GM18907 (cell line): ENCODE data around the gene DYNC1I1.

Experiments
- ATAC-seq: cut with Tn5 transposase; IDR thresholded peaks from one replicate; pipeline ENCODE4 v1.9.1; 2021; ENCODE audit warnings: mild to moderate bottlenecking, moderate library complexity; ENCODE audit not compliant: unreplicated experiment

The DYNC1I1 gene

DNA sequence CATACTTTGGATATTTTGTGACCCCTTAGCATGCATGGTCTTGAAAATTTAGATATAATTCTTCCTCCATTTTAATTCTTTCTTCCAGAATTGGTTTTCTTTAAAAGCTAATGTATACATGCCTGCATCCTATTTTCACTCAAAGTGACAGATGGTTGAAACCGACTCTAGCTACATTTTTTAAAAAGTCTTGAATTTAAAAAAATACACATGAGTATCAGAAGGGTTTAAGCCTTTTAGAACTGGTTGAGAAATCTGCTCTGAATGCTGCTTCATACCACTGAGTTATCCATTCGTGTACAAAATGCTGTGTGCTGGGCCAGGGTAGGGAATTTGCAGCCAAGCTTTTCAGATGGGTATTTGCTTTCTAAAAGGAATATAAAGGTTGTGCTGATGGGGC lies 16.5 kb downstream of the DYNC1I1 start:
- ATAC-seq, result no peak

GRCh38 chr7:95793658-95794057 lies 21.3 kb downstream of the DYNC1I1 start:
- ATAC-seq, result no peak

GRCh38 chr7:95794917-95795515 lies 22.7 kb downstream of the DYNC1I1 start:
- ATAC-seq, result no peak

GRCh38 chr7:95796617-95797016 lies 24.3 kb downstream of the DYNC1I1 start:
- no peak for ATAC-seq

DNA sequence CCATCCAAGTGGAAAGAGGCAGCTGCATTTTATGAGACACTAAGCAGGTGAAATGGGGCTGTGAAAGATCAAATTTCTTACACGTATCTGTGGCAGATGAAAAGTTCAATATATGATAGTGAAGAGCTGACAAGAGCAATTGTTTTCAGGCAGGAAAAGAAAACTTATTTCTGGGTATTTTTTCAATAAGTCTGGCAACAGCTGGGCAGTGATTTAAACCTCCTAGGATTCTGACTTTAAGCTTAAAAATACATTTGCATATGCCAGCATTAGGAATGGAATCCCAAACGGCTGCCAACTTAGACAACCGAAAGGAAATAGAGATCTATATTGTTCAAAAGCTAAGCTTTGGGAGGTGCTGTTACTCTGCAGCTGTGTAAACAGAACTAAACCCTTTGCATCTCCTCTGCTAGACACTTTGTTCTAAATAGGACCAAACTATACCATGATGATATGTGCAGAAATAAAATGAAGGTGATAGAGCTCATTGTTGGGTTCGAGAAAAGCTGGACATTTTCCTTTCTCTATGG lies 26.1 kb downstream of the DYNC1I1 start:
- no peak for ATAC-seq

DNA sequence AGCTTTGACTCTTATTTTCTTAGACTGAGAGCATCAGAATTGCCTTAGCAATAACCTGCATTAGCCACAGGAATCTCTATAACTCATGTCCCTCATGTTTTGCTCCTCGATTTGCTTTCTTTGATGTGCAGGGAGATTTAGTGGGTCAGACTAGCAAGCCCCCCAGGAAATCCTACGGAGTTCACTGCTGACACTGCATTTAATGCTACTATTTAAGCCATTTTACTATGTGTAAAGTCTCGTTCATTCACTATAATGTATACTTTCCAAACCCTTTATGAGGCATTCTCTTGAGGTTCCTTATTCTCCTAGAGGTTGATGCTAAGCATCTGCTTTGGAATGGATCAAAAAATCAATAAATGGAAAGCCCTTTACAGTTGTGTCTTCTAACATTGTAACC lies 28.4 kb downstream of the DYNC1I1 start:
- ATAC-seq, result no peak

DNA sequence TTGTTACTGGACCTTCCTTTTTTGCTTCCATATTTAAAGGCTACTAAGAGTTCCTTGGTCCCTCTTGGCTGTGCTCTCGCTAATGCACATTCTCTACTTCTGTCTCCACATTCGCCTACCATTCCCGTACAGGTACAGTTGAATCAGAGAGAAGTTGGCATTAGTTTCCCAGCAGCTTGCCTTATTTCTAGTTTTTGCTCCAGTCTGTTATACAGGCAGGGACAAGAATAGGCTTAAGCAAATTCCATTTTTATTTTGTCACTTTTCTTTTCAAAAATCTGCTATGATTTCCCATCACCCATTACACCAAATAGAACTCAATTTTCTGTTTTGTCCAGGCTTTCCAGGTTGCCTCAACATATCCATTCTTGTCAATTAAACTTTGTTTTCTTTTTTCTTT lies 29.9 kb downstream of the DYNC1I1 start:
- no peak for ATAC-seq

GRCh38 chr7:95804052-95804451 lies 31.7 kb downstream of the DYNC1I1 start:
- ATAC-seq, result no peak

GRCh38 chr7:95805909-95806308 lies 33.6 kb downstream of the DYNC1I1 start:
- no peak for ATAC-seq

- ATAC-seq, result no peak
Measured at GRCh38 chr7:95808396-95808795, 36.0 kb downstream of the DYNC1I1 start.

- no peak for ATAC-seq
Measured at GRCh38 chr7:95811846-95812445, 39.6 kb downstream of the DYNC1I1 start.

GRCh38 chr7:95814721-95815120 lies 42.4 kb downstream of the DYNC1I1 start:
- ATAC-seq, result no peak

GRCh38 chr7:95817866-95818640 lies 45.7 kb downstream of the DYNC1I1 start:
- ATAC-seq, result no peak

DNA sequence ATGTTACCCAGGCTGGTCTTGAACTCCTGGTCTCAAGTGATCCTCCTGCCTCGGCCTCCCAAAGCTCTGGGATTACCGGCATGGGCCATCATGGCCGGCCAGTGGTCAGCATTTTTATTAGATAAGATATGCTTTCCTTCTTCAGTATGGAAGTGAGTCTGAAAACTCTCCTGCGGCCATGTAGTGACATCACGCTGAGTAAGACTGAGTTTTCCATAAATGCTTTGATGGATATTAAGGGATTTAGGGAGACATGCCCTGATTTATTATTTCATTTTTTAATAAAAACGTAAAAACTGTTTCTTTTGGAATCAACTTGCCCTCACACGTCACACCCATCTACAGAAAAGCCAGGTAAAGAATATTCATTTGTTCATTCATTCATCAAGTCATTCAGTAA lies 48.4 kb downstream of the DYNC1I1 start:
- ATAC-seq, result no peak

DNA sequence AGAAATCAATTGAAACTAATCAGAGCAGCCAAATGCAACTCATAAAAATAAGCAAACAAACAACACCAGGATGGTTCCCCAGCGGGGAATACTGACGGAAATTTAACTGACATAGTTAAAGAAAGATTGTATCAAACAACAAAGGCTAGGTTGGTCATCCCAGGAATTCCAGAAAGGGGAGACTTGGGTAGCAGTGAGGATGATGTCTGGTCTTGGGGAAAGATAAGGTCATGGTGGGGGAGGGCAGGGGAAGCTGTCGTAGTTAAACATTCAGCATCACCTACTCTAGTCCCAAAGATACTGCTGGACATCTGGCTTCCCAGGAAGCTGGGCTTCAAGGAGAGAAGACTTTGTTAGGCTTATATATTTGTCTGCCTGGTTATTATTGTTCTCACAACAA lies 50.4 kb downstream of the DYNC1I1 start:
- no peak for ATAC-seq

GRCh38 chr7:95824616-95825015 lies 52.3 kb downstream of the DYNC1I1 start:
- ATAC-seq, result no peak

- ATAC-seq, result no peak
Measured at GRCh38 chr7:95828824-95829790, 56.8 kb downstream of the DYNC1I1 start.

- peak; percentile 91 for ATAC-seq
Measured at GRCh38 chr7:95840953-95841950, 68.9 kb downstream of the DYNC1I1 start.

- no peak for ATAC-seq
Measured at GRCh38 chr7:95843286-95843685, 70.9 kb downstream of the DYNC1I1 start.

DNA sequence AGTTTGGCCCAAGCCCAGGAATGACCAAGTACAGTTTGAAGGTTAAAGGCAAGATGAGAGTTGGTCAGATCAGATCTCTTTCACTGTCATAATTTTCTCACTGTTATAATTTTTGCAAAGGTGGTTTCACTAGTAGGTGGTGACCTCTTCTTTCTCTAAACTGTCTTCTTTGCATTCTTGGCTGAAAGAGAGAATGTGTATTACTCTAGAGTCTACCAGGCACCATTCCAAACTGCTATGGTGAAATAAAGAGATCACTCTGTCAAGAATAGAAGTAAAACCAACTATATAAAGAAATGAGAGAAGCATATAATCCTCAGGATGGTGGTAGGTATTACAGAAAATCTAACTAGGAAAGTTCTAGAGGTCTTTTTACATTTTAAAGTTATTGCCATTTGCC lies 72.7 kb downstream of the DYNC1I1 start:
- no peak for ATAC-seq
